ENCODE data around the gene ADARB2.

- no peak for TF ChIP-seq CTCF (IDR thresholded peaks at IDR 0.05)
- TF ChIP-seq POLR2AphosphoS5 (IDR thresholded peaks at IDR 0.05): no peak
- TF ChIP-seq POLR2A (IDR thresholded peaks at IDR 0.05): no peak
- no peak for TF ChIP-seq EP300 (IDR thresholded peaks at IDR 0.05; ENCODE audit: low read depth)
These were observed 164.6 kb downstream of the ADARB2 start for GRCh38 chr10:1572519-1573333.
